Measurements from ENCODE around the gene IMPG2.

The IMPG2 gene

DNA sequence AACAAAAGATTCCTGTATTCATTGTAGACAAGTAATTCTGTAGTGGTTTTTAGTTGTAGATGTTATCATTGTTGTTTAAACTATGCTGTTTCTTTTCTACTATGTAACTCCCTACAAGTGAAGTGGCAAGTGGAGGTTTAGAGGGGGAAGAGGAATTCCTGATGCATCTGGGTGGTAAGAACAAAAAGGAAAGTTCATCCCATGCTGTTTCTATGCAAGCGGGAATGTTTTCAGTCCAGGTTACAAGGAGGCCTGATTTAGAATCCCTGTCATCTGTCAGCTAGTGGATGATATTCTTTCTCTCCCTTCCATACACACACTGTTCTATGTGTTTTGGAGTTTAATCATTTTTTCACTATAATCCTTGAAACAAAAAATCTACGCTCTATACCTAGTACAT, 67.4 kb downstream of the IMPG2 start:
- WGBS, result 100% methylated on average over 1 of the region's 2 CpGs
- H4K8ac ChIP-seq (ENCODE audit: low read length), result no peak overlapping the region
- H3K18ac ChIP-seq (ENCODE audit: low read depth in 1 of 2, low read length in 2 of 2), result no peak overlapping the region
- H3K36me3 ChIP-seq (ENCODE audit: control insufficient read depth in 1 of 2, insufficient read depth in 2 of 2, low read depth in 1 of 2, low read length in 2 of 2), result no peaks in the 10 kb centered on the region
- H3K23ac ChIP-seq (ENCODE audit: low read length in 2 of 2), result no peak overlapping the region
- H3K9me3 ChIP-seq (ENCODE audit: control insufficient read depth, low read length), result no peaks in the 10 kb centered on the region
- no peak overlapping the region for H2BK120ac ChIP-seq (ENCODE audit: low read depth, low read length)
- no peak overlapping the region for H3K27ac ChIP-seq (ENCODE audit: low read length, poor library complexity, severe bottlenecking)
- DNase-seq, result no peak
- no peak overlapping the region for H2BK5ac ChIP-seq (ENCODE audit: low read depth, low read length, poor library complexity, severe bottlenecking)
- H3K9ac ChIP-seq (ENCODE audit: low read length), result no peak overlapping the region
- H3K79me1 ChIP-seq (replicated peaks; ENCODE audit: low read length, poor library complexity, severe bottlenecking), result no peaks in the 10 kb centered on the region
- no peak overlapping the region for H2AK5ac ChIP-seq (ENCODE audit: low read length, severe bottlenecking)
- no peak overlapping the region for H3K4me2 ChIP-seq (ENCODE audit: low read length, poor library complexity, severe bottlenecking)
- H3K14ac ChIP-seq (ENCODE audit: low read length in 2 of 2), result no peak overlapping the region
- H3K4ac ChIP-seq (ENCODE audit: low read depth in 1 of 2, low read length in 2 of 2), result no peak overlapping the region
- H3K4me3 ChIP-seq (ENCODE audit: insufficient read depth in 1 of 2, low read depth in 1 of 2, low read length in 2 of 2), result no peak overlapping the region
- no peak overlapping the region for H2BK15ac ChIP-seq (ENCODE audit: low read depth, poor library complexity, severe bottlenecking)
- H3K4me1 ChIP-seq (ENCODE audit: control insufficient read depth, insufficient read depth, low read depth, low read length), result no peaks in the 10 kb centered on the region
- no peak overlapping the region for H2BK12ac ChIP-seq (ENCODE audit: low read length in 2 of 2)
- H3K27me3 ChIP-seq (ENCODE audit: control insufficient read depth in 1 of 2, insufficient read depth in 1 of 2, low read length in 2 of 2), result no peaks in the 10 kb centered on the region
- no peak overlapping the region for H2AFZ ChIP-seq (ENCODE audit: low read depth, low read length)
- H4K91ac ChIP-seq (ENCODE audit: low read length), result no peak overlapping the region

- Histone ChIP-seq H3K4me1 (ENCODE audit: control insufficient read depth, insufficient read depth, low read depth, low read length) (no peaks in the 10 kb centered on the region), H4K8ac (ENCODE audit: low read length) (no peak overlapping the region), H3K79me1 (replicated peaks; ENCODE audit: low read length, poor library complexity, severe bottlenecking) (no peaks in the 10 kb centered on the region), H3K27ac (ENCODE audit: low read length, poor library complexity, severe bottlenecking) (no peak overlapping the region), H3K4me2 (ENCODE audit: low read length, poor library complexity, severe bottlenecking) (no peak overlapping the region), H3K9ac (ENCODE audit: low read length) (no peak overlapping the region), H3K27me3 (ENCODE audit: control insufficient read depth in 1 of 2, insufficient read depth in 1 of 2, low read length in 2 of 2) (no peaks in the 10 kb centered on the region), H2BK15ac (ENCODE audit: low read depth, poor library complexity, severe bottlenecking) (no peak overlapping the region), H3K4ac (ENCODE audit: low read depth in 1 of 2, low read length in 2 of 2) (no peak overlapping the region), H3K18ac (ENCODE audit: low read depth in 1 of 2, low read length in 2 of 2) (no peak overlapping the region), H2AK5ac (ENCODE audit: low read length, severe bottlenecking) (no peak overlapping the region), H3K14ac (ENCODE audit: low read length in 2 of 2) (no peak overlapping the region), H3K36me3 (ENCODE audit: control insufficient read depth in 1 of 2, insufficient read depth in 2 of 2, low read depth in 1 of 2, low read length in 2 of 2) (no peaks in the 10 kb centered on the region), H3K4me3 (ENCODE audit: insufficient read depth in 1 of 2, low read depth in 1 of 2, low read length in 2 of 2) (no peak overlapping the region), H2BK120ac (ENCODE audit: low read depth, low read length) (no peak overlapping the region), H4K91ac (ENCODE audit: low read length) (no peak overlapping the region), H3K9me3 (ENCODE audit: control insufficient read depth, low read length) (no peaks in the 10 kb centered on the region), H2BK12ac (ENCODE audit: low read length in 2 of 2) (no peak overlapping the region), H3K23ac (ENCODE audit: low read length in 2 of 2) (no peak overlapping the region), H2BK5ac (ENCODE audit: low read depth, low read length, poor library complexity, severe bottlenecking) (no peak overlapping the region), H2AFZ (ENCODE audit: low read depth, low read length) (no peak overlapping the region)
- WGBS, result 100% methylated on average over 1 of the region's 1 CpG
- no peak for DNase-seq
Measured at GRCh38 chr3:101252307-101252706, 68.1 kb downstream of the IMPG2 start.

GRCh38 chr3:101251441-101251840, 68.9 kb downstream of the IMPG2 start:
- no CpG with 5 or more reads among the region's 2 CpGs for WGBS
- Histone ChIP-seq H3K36me3 (ENCODE audit: control insufficient read depth in 1 of 2, insufficient read depth in 2 of 2, low read depth in 1 of 2, low read length in 2 of 2) (no peaks in the 10 kb centered on the region), H2BK15ac (ENCODE audit: low read depth, poor library complexity, severe bottlenecking) (no peak overlapping the region), H2BK12ac (ENCODE audit: low read length in 2 of 2) (no peak overlapping the region), H3K27ac (ENCODE audit: low read length, poor library complexity, severe bottlenecking) (no peak overlapping the region), H3K4me1 (ENCODE audit: control insufficient read depth, insufficient read depth, low read depth, low read length) (no peaks in the 10 kb centered on the region), H3K9ac (ENCODE audit: low read length) (no peak overlapping the region), H3K4me2 (ENCODE audit: low read length, poor library complexity, severe bottlenecking) (no peak overlapping the region), H4K8ac (ENCODE audit: low read length) (no peak overlapping the region), H2BK5ac (ENCODE audit: low read depth, low read length, poor library complexity, severe bottlenecking) (no peak overlapping the region), H2AFZ (ENCODE audit: low read depth, low read length) (no peak overlapping the region), H3K79me1 (replicated peaks; ENCODE audit: low read length, poor library complexity, severe bottlenecking) (no peaks in the 10 kb centered on the region), H3K18ac (ENCODE audit: low read depth in 1 of 2, low read length in 2 of 2) (no peak overlapping the region), H2AK5ac (ENCODE audit: low read length, severe bottlenecking) (no peak overlapping the region), H2BK120ac (ENCODE audit: low read depth, low read length) (no peak overlapping the region), H3K14ac (ENCODE audit: low read length in 2 of 2) (no peak overlapping the region), H3K4ac (ENCODE audit: low read depth in 1 of 2, low read length in 2 of 2) (no peak overlapping the region), H3K27me3 (ENCODE audit: control insufficient read depth in 1 of 2, insufficient read depth in 1 of 2, low read length in 2 of 2) (no peaks in the 10 kb centered on the region), H3K9me3 (ENCODE audit: control insufficient read depth, low read length) (no peaks in the 10 kb centered on the region), H3K4me3 (ENCODE audit: insufficient read depth in 1 of 2, low read depth in 1 of 2, low read length in 2 of 2) (no peak overlapping the region), H3K23ac (ENCODE audit: low read length in 2 of 2) (no peak overlapping the region), H4K91ac (ENCODE audit: low read length) (no peak overlapping the region)
- no peak for DNase-seq

GRCh38 chr3:101249522-101249921, 70.9 kb downstream of the IMPG2 start:
- Histone ChIP-seq H4K8ac (ENCODE audit: low read length) (no peak overlapping the region), H2BK120ac (ENCODE audit: low read depth, low read length) (no peak overlapping the region), H2BK5ac (ENCODE audit: low read depth, low read length, poor library complexity, severe bottlenecking) (no peak overlapping the region), H3K27me3 (ENCODE audit: control insufficient read depth in 1 of 2, insufficient read depth in 1 of 2, low read length in 2 of 2) (no peaks in the 10 kb centered on the region), H2AFZ (ENCODE audit: low read depth, low read length) (no peak overlapping the region), H3K4ac (ENCODE audit: low read depth in 1 of 2, low read length in 2 of 2) (no peak overlapping the region), H3K18ac (ENCODE audit: low read depth in 1 of 2, low read length in 2 of 2) (no peak overlapping the region), H4K91ac (ENCODE audit: low read length) (no peak overlapping the region), H3K9ac (ENCODE audit: low read length) (no peak overlapping the region), H3K4me1 (ENCODE audit: control insufficient read depth, insufficient read depth, low read depth, low read length) (no peaks in the 10 kb centered on the region), H3K27ac (ENCODE audit: low read length, poor library complexity, severe bottlenecking) (no peak overlapping the region), H3K14ac (ENCODE audit: low read length in 2 of 2) (no peak overlapping the region), H2AK5ac (ENCODE audit: low read length, severe bottlenecking) (no peak overlapping the region), H3K36me3 (ENCODE audit: control insufficient read depth in 1 of 2, insufficient read depth in 2 of 2, low read depth in 1 of 2, low read length in 2 of 2) (no peaks in the 10 kb centered on the region), H3K9me3 (ENCODE audit: control insufficient read depth, low read length) (no peaks in the 10 kb centered on the region), H3K79me1 (replicated peaks; ENCODE audit: low read length, poor library complexity, severe bottlenecking) (no peaks in the 10 kb centered on the region), H3K4me3 (ENCODE audit: insufficient read depth in 1 of 2, low read depth in 1 of 2, low read length in 2 of 2) (no peak overlapping the region), H3K23ac (ENCODE audit: low read length in 2 of 2) (no peak overlapping the region), H2BK15ac (ENCODE audit: low read depth, poor library complexity, severe bottlenecking) (no peak overlapping the region), H2BK12ac (ENCODE audit: low read length in 2 of 2) (no peak overlapping the region), H3K4me2 (ENCODE audit: low read length, poor library complexity, severe bottlenecking) (no peak overlapping the region)
- WGBS, result 95% methylated on average over 3 of the region's 3 CpGs
- DNase-seq, result no peak

All from mesenchymal stem cell (in vitro differentiated cells and primary cell).